ENCODE results near the gene TMEM72.

Gene TMEM72

GRCh38 chr10:44969854-44970253 is 58.7 kb downstream of the TMEM72 start:
- no peak for DNase-seq

- DNase-seq: no peak
These were observed 59.8 kb downstream of the TMEM72 start for GRCh38 chr10:44970812-44971395.

GRCh38 chr10:44971434-44971833 is 60.3 kb downstream of the TMEM72 start:
- no peak for DNase-seq

GRCh38 chr10:44971935-44972757 is 61.0 kb downstream of the TMEM72 start:
- no peak for DNase-seq

- no peak for DNase-seq
These were observed 61.8 kb downstream of the TMEM72 start for GRCh38 chr10:44972874-44973306.

- peak; percentile 27 for DNase-seq
These were observed 62.4 kb downstream of the TMEM72 start for GRCh38 chr10:44973323-44974081.

- DNase-seq: no peak
These were observed 63.0 kb downstream of the TMEM72 start for GRCh38 chr10:44974082-44974627.

- no peak for DNase-seq
These were observed 63.7 kb downstream of the TMEM72 start for GRCh38 chr10:44974628-44975430.

- DNase-seq: no peak
These were observed 64.5 kb downstream of the TMEM72 start for GRCh38 chr10:44975431-44976331.

GRCh38 chr10:44976352-44977198 is 65.4 kb downstream of the TMEM72 start:
- DNase-seq: no peak

- no peak for DNase-seq
These were observed 66.4 kb downstream of the TMEM72 start for GRCh38 chr10:44977287-44978212.

- DNase-seq: no peak
These were observed 67.1 kb downstream of the TMEM72 start for GRCh38 chr10:44978213-44978569.

GRCh38 chr10:44978570-44979280 is 67.6 kb downstream of the TMEM72 start, which contains the start of gene DEPP1:
TSS of gene DEPP1 (minus strand) at chr10:44978809. CDS start at chr10:44978030, 779 bp downstream.
- peak; percentile 64 for DNase-seq

- no peak for DNase-seq
These were observed 68.4 kb downstream of the TMEM72 start for GRCh38 chr10:44979281-44980191.

GRCh38 chr10:44980309-44981171 is 69.4 kb downstream of the TMEM72 start:
- DNase-seq: no peak
